DND-41 (cell line): Measurements from ENCODE around the gene PTPRD.

ENCODE experiments used
- CTCF ChIP-seq: IDR thresholded peaks from 2 replicates; pipeline ENCODE4 v1.5.1; 2012; ENCODE audit warnings: borderline replicate concordance, low read length, moderate library complexity, mild to moderate bottlenecking; ENCODE audit not compliant: poor library complexity, severe bottlenecking; ENCODE audit errors: extremely low read depth
- EZH2 ChIP-seq: IDR thresholded peaks from 3 replicates; pipeline ENCODE4 v1.6.1; 2012; ENCODE audit warnings: borderline replicate concordance, low read depth, mild to moderate bottlenecking, moderate library complexity, low read length, inconsistent platforms; ENCODE audit not compliant: severe bottlenecking

GRCh38 chr9:8514760-8515159, 2098.0 kb downstream of the PTPRD start:
- TF ChIP-seq CTCF (peak; percentile 31), EZH2 (no peak)
